HG03196 (cell line): ENCODE results near the gene MYCBP2.

ENCODE experiments used
- ATAC-seq: cut with Tn5 transposase; IDR thresholded peaks from one replicate; pipeline ENCODE4 v1.9.1; 2021; ENCODE audit not compliant: unreplicated experiment

Gene MYCBP2

GRCh38 chr13:77105051-77105450 is 221.8 kb downstream of the MYCBP2 start:
- ATAC-seq = no peak

DNA sequence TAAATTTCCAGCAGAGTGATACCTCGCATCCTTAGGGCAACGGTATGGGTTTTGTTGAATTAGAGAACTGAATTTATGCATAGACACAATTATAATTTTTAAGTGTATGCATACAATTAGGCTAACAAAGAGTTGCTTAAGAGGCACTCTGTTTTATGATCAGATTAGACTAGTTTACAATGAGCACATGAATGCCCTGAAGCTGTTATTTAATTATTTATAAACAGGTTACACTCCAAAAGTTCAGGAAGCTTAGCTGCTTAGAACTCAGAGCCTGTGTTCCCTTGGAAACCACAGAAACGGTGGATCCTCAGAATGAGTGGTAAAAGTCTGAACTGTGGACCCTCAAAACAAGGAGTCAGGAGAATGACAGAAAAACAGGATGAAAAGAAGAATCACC is 227.5 kb downstream of the MYCBP2 start:
- ATAC-seq = no peak

DNA sequence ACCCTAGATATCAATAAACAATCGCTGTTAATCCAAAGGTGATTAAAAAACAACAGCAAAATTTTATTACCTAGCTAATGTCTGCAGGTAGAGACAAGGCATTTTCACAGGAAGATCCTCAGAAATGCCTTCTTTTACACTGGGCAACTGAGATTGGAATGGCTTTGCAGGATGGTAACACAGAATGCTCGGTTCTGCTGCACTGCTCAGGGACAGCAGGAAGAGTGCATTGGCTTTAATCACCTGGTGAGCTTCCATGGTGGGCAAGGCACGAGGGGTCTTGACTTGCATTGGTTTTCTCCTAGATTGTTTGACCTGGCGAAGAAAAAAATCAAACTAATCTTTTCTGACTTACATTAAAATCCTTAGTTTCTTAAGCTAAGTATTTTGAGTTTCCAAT is 231.6 kb downstream of the MYCBP2 start:
- no peak for ATAC-seq

- ATAC-seq = no peak
Observed at GRCh38 chr13:77094773-77095172, 232.1 kb downstream of the MYCBP2 start.

DNA sequence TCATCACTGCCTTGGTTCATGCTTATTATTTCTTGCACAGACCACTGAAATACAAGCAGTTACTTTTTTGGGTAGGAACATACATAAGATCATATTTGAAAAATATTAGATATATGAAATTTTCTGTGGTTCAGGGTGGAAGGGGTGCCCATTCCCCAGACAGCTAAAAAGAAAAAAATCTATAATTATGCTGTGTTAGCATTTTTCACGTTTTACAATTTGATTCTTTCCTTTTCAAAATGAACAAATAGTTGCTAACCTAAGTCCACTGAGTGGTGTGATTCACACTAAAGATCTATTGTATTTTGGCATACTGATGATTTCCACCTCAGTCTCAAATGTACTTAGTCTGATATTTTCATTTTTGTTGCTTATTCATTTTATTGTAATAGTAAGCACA is 233.2 kb downstream of the MYCBP2 start:
- no peak for ATAC-seq

DNA sequence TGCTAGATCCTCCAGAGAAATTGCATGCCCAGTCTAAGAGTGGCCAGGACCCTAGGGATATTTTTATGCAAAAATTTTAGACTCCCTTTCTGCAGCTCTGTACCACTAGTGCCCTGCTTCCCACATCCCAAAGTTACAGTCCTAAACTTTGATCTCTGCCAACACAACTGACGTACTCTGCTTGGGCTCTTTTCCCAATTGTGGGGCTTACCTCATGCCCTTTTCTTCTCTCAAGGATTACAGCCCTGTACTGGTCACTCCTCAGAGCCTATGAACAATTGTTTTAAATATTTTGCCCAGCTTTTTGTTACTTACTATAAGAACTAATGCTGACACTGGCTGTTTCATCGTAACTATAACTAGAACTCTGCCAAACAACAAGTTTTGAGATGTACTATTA is 242.1 kb downstream of the MYCBP2 start:
- ATAC-seq = no peak

DNA sequence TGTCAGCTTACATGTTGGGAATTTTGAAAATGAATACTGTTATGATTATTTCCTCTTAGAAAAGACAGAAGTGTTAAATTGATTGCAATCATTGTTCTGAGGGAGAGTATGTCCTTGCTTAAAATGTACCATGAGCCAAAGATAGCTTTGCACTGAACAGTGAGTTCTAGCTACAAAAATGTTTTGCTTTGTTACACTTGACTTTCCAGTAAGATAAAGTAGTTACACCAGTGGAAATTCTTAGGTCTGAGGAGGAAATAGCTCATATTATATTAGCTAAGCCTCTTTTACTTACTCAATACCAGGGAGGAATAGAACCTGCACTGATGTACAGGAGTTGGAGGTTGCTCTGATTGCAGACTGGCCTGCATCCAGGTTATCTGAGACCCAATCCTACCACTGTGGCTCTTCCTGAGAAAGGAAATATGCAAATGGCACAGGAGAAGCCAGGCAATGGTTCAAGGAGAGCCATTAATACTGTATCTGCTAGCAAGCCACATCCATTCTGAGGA is 246.9 kb downstream of the MYCBP2 start:
- ATAC-seq = no peak

DNA sequence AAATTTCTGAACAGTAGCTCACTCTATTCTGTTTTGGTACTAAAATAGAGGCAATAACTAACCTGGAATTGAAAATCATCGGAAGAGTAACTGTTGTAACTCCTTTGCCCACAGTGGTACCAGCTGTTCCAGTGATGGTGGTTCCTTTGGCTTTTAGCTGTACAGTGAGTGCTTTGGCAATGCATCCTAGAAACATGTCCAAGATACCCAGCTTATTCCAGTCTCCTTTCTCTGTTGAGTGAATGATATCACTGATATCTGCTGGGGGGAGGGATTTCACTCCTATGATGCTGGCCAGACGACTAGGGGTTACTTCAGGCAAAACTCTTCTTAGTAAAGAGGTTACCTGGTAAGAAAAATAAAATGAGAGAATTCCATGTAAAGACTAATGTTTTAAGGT is 259.4 kb downstream of the MYCBP2 start:
- no peak for ATAC-seq

GRCh38 chr13:77065461-77066147 is 261.3 kb downstream of the MYCBP2 start:
- ATAC-seq = no peak

GRCh38 chr13:77062097-77062496 is 264.8 kb downstream of the MYCBP2 start:
- ATAC-seq = no peak

GRCh38 chr13:77061362-77061761 is 265.5 kb downstream of the MYCBP2 start:
- ATAC-seq = no peak

- ATAC-seq = no peak
Observed at GRCh38 chr13:77056886-77057285, 270.0 kb downstream of the MYCBP2 start.

DNA sequence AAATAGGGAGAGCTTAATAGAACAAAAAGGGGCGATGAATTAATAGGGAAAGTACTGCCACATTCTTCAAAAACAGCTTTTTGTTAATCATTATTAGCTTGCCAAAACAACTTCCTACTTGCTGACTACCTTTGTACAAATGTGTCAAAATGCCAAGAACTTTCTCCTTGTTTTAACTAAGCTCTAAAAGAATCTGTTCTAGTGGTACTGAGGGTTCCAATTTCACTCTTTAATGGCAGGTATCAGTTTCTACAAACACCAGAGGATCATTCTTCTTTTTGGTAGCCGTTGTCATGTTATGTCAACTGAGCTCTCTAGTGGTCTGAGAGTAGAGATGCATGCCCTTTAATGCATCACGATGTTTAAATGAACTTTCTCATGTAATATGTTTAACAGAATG is 270.5 kb downstream of the MYCBP2 start:
- ATAC-seq = no peak

GRCh38 chr13:77055158-77055557 is 271.7 kb downstream of the MYCBP2 start:
- ATAC-seq = no peak

DNA sequence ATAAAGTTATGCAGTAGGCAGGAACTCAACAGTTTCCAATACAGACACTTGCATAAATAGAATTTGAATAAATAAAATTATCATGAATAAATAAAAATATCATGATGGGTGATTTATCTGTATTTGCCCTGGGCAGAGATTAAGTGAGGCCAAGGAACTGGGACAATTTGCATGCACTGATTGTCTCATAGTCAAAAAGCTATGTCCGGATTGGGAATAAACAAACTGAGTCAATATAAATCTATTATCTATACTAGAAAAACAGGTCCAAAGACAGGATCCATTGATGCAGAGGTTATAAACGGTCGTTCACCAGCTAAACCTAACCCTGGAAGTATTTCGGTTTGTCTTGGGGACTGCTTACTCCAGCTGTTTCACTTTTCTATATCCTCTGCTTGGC is 273.7 kb downstream of the MYCBP2 start:
- ATAC-seq = no peak

DNA sequence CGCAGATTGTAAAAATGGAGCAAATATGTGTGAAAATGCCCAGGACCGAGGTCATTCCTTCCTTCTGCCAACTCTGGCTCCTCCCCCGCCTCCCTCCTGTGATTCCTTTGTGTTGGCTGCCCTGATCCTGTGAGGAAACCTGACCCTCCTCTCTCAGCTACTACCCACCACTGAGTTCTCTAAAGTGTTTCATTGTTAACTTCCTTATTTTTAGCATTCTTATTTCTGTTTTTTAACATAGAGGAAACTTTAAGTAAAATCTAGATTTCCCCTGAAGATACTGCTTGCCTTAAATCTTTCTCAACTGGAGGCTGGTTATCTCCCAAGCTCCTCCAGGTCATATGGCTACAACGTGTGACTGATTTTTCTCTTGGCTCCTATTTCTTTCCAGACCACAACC is 278.2 kb downstream of the MYCBP2 start:
- no peak for ATAC-seq

- ATAC-seq = no peak
Observed at GRCh38 chr13:77047649-77048343, 279.1 kb downstream of the MYCBP2 start.

DNA sequence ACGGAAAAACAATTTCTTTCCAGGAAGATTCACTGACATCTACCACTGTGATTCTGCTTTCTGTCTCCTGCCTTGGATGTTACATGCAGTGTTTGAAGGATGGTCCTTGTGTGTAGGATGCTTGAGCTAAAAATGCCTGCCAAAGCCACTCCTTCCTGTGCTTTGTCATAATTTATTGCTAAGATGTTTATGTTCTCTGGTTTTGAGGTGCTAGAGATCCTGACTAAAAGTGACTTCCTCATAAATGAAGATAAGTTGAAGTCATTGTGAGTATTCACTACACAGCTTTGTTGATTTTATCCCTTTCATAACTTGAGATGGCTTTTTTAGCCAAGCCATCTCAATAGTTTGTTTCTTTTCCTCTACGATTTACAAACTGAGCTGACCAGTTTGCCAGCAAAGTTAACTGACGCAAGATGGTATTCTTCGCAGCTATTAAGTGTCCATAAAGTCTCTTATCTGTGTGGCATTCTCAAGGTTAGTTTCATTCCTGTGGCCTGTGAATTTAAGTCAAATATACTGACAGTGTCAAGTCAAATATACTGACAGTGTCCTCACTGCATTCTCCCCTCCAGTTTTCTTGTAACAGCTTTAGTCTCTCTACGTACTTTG is 284.2 kb downstream of the MYCBP2 start:
- no peak for ATAC-seq

DNA sequence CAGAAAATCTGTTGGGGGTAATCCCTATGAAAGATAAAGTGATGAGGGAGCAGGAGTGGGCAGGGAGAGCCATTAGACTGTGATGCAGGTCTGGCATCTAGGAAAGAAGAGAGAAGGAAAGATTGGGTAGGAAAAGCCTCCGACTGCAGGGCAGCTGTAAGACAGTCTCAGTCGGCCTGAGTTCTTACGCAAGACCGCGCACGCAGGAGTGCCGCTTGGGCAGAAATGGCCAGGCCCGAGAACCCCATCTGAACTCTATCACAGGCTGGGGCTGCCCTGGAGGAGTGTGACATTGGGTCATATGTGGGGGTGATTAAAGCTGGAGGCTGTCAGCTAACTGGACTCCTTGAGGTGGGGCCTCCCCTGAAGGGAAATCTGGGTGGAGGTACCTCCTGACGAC is 286.1 kb downstream of the MYCBP2 start:
- no peak for ATAC-seq

DNA sequence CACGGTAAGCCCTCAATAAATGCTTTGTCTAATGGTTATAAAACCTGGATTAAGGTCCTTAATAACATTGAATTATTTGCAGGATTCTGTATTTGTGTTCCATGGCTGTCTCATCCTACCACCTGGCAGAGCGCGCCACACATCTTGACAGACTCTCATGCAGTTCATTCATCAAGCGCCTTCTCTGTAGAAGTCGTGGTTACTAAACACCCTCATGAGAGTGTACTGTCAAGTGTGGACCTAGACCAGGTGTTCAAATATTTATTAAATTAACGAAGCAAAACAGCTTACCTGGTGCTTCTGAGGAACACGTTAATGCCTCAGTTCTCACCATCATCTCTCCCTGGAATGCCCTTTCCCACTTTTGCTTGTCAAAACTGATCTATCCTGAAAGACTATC is 286.8 kb downstream of the MYCBP2 start:
- ATAC-seq = no peak

DNA sequence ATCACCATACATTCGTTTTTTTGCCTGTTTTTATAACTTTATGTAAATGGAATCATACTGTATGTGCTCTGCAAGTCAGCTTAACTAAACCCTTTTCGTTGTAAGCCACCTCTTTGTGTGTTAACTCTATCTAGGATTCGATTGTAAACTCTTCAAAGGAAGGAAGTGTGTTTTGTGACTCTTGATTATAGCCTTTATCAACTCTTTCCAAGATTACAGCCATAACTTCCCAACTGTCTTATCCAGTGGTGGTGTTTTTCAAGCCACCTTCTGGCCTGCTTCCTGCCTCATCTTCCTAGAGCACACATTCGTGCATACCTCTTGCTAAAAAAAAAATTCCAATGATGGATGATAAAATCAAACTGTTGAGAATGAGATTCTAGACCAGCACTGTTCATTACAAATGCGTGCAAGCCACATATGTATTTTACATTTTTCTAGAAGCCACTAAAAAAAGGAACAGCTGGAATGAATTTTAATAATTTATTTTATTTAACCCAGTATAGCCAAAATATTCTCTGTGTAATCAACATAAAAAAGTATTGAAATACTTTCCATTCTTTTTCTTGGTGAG is 287.9 kb downstream of the MYCBP2 start:
- no peak for ATAC-seq

GRCh38 chr13:77036279-77036678 is 290.6 kb downstream of the MYCBP2 start:
- no peak for ATAC-seq
